Esophagus muscularis mucosa (tissue), 3 donors: ENCODE results near the gene DLX4.

Experiments
- CTCF ChIP-seq, 3 experiments: fragments of 200-600 bp in 2 of 3; fragments of 450-650 bp in 1 of 3; sonication (generic) in 2 of 3; IDR thresholded peaks; one replicate each; pipeline ENCODE4 v1.5.1; 2017 to 2019; ENCODE audit warnings: antibody characterized with exemption in 3 of 3, mild to moderate bottlenecking in 2 of 3, moderate library complexity in 1 of 3
- POLR2A ChIP-seq: fragments of 450-650 bp; IDR thresholded peaks from one replicate; pipeline ENCODE4 v1.6.1; 2017; ENCODE audit warnings: antibody characterized with exemption, moderate library complexity, mild to moderate bottlenecking, low read depth

DNA sequence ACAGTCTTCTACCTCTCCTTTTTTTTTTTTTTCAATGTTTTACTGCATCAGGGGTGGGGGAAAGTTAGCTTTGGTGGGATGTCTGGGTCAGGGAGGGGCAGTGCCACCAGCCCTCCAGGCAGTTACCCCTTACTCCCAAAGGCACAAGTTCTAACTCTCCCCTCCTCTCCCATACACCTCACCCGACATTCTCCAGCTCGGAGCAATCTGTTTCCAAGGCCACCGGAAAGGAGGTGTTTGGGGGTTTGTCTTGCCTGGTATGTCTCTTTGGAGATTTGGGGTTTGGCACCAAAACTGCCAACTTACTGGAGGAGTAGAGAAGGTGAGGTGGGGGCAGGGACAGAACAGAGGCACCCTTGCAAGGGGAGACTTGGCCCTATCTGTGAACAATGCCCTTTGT lies 21.3 kb downstream of the DLX4 start:
- TF ChIP-seq CTCF (IDR thresholded peaks at IDR 0.05) (no peak), POLR2A (no peak)
